Measurements from ENCODE around the gene IFNAR2.
"Not testable (repeated sequence)": the region's sequence is repeated elsewhere in the genome, so short reads cannot be mapped to it uniquely, and the experiment has no call there.

Gene IFNAR2

GRCh38 chr21:33234635-33235520, 5.1 kb downstream of the IFNAR2 start:
- H3K36me3 ChIP-seq (ENCODE audit: insufficient read depth, low read length) = no peaks in the 10 kb centered on the region
- H2AFZ ChIP-seq (ENCODE audit: low read length, unreplicated experiment) = no peak overlapping the region
- no peaks in the 10 kb centered on the region for H3K27me3 ChIP-seq (ENCODE audit: insufficient read depth, low read length)
- no peak overlapping the region for H3K27ac ChIP-seq (ENCODE audit: low read depth, low read length)
- H3K4me1 ChIP-seq (ENCODE audit: control insufficient read depth, insufficient read depth, low read length, unreplicated experiment) = peaks cover 23% of the 10 kb centered on the region
- H3K79me2 ChIP-seq (ENCODE audit: control insufficient read depth, insufficient read depth, low read length, unreplicated experiment) = peaks cover 30% of the 10 kb centered on the region
- no peak overlapping the region for H3K4me3 ChIP-seq (ENCODE audit: low read depth, low read length)

GRCh38 chr21:33236013-33236686, 6.4 kb downstream of the IFNAR2 start:
- Histone ChIP-seq H3K4me1 (ENCODE audit: control insufficient read depth, insufficient read depth, low read length, unreplicated experiment) (peaks cover 22% of the 10 kb centered on the region), H3K27ac (ENCODE audit: low read depth, low read length) (no peak overlapping the region), H3K4me3 (ENCODE audit: low read depth, low read length) (no peak overlapping the region), H3K36me3 (ENCODE audit: insufficient read depth, low read length) (no peaks in the 10 kb centered on the region), H2AFZ (ENCODE audit: low read length, unreplicated experiment) (no peak overlapping the region), H3K79me2 (ENCODE audit: control insufficient read depth, insufficient read depth, low read length, unreplicated experiment) (peaks cover 27% of the 10 kb centered on the region), H3K27me3 (ENCODE audit: insufficient read depth, low read length) (no peaks in the 10 kb centered on the region)

GRCh38 chr21:33236766-33237165, 7.0 kb downstream of the IFNAR2 start:
- no peak overlapping the region for H3K4me3 ChIP-seq (ENCODE audit: low read depth, low read length)
- H3K79me2 ChIP-seq (ENCODE audit: control insufficient read depth, insufficient read depth, low read length, unreplicated experiment) = peaks cover 22% of the 10 kb centered on the region
- no peaks in the 10 kb centered on the region for H3K27me3 ChIP-seq (ENCODE audit: insufficient read depth, low read length)
- no peak overlapping the region for H3K27ac ChIP-seq (ENCODE audit: low read depth, low read length)
- no peak overlapping the region for H2AFZ ChIP-seq (ENCODE audit: low read length, unreplicated experiment)
- peaks cover 16% of the 10 kb centered on the region for H3K4me1 ChIP-seq (ENCODE audit: control insufficient read depth, insufficient read depth, low read length, unreplicated experiment)
- H3K36me3 ChIP-seq (ENCODE audit: insufficient read depth, low read length) = no peaks in the 10 kb centered on the region

- no peaks in the 10 kb centered on the region for H3K27me3 ChIP-seq (ENCODE audit: insufficient read depth, low read length)
- H3K4me3 ChIP-seq (ENCODE audit: low read depth, low read length) = no peak overlapping the region
- H3K27ac ChIP-seq (ENCODE audit: low read depth, low read length) = no peak overlapping the region
- peaks cover 16% of the 10 kb centered on the region for H3K79me2 ChIP-seq (ENCODE audit: control insufficient read depth, insufficient read depth, low read length, unreplicated experiment)
- H2AFZ ChIP-seq (ENCODE audit: low read length, unreplicated experiment) = no peak overlapping the region
- no peaks in the 10 kb centered on the region; the same call in 1 of the 2 replicates for H3K36me3 ChIP-seq (ENCODE audit: insufficient read depth, low read length)
- peaks cover 10% of the 10 kb centered on the region for H3K4me1 ChIP-seq (ENCODE audit: control insufficient read depth, insufficient read depth, low read length, unreplicated experiment)
Observed at GRCh38 chr21:33237486-33237885, 7.7 kb downstream of the IFNAR2 start.

GRCh38 chr21:33238146-33238545, 8.4 kb downstream of the IFNAR2 start:
- H3K4me3 ChIP-seq (ENCODE audit: low read depth, low read length) = no peak overlapping the region
- H3K79me2 ChIP-seq (ENCODE audit: control insufficient read depth, insufficient read depth, low read length, unreplicated experiment) = peaks cover 16% of the 10 kb centered on the region
- H3K27ac ChIP-seq (ENCODE audit: low read depth, low read length) = no peak overlapping the region
- H3K36me3 ChIP-seq (ENCODE audit: insufficient read depth, low read length) = no peaks in the 10 kb centered on the region; the same call in 1 of the 2 replicates
- peaks cover 5% of the 10 kb centered on the region for H3K4me1 ChIP-seq (ENCODE audit: control insufficient read depth, insufficient read depth, low read length, unreplicated experiment)
- H3K27me3 ChIP-seq (ENCODE audit: insufficient read depth, low read length) = no peaks in the 10 kb centered on the region
- no peak overlapping the region for H2AFZ ChIP-seq (ENCODE audit: low read length, unreplicated experiment)

- Histone ChIP-seq H2AFZ (ENCODE audit: low read length, unreplicated experiment) (no peak overlapping the region), H3K4me1 (ENCODE audit: control insufficient read depth, insufficient read depth, low read length, unreplicated experiment) (no peaks in the 10 kb centered on the region), H3K27me3 (ENCODE audit: insufficient read depth, low read length) (no peaks in the 10 kb centered on the region), H3K4me3 (ENCODE audit: low read depth, low read length) (no peak overlapping the region), H3K27ac (ENCODE audit: low read depth, low read length) (no peak overlapping the region), H3K36me3 (ENCODE audit: insufficient read depth, low read length) (no peaks in the 10 kb centered on the region; the same call in 1 of the 2 replicates), H3K79me2 (ENCODE audit: control insufficient read depth, insufficient read depth, low read length, unreplicated experiment) (peaks cover 13% of the 10 kb centered on the region)
Observed at GRCh38 chr21:33238565-33239255, 9.0 kb downstream of the IFNAR2 start.

GRCh38 chr21:33239559-33240127, 9.9 kb downstream of the IFNAR2 start:
- H3K36me3 ChIP-seq (ENCODE audit: insufficient read depth, low read length); H3K27ac ChIP-seq (ENCODE audit: low read depth, low read length); H3K4me1 ChIP-seq (ENCODE audit: control insufficient read depth, insufficient read depth, low read length, unreplicated experiment); H3K4me3 ChIP-seq (ENCODE audit: low read depth, low read length); H2AFZ ChIP-seq (ENCODE audit: low read length, unreplicated experiment); H3K27me3 ChIP-seq (ENCODE audit: insufficient read depth, low read length): not testable (repeated sequence)
- H3K79me2 ChIP-seq (ENCODE audit: control insufficient read depth, insufficient read depth, low read length, unreplicated experiment) = peaks cover 11% of the 10 kb centered on the region

GRCh38 chr21:33240404-33240803, 10.7 kb downstream of the IFNAR2 start:
- no peaks in the 10 kb centered on the region for H3K27me3 ChIP-seq (ENCODE audit: insufficient read depth, low read length)
- no peak overlapping the region for H3K4me3 ChIP-seq (ENCODE audit: low read depth, low read length)
- H3K36me3 ChIP-seq (ENCODE audit: insufficient read depth, low read length) = peaks cover 8% of the 10 kb centered on the region; the same call in 1 of the 2 replicates
- H3K79me2 ChIP-seq (ENCODE audit: control insufficient read depth, insufficient read depth, low read length, unreplicated experiment) = peaks cover 9% of the 10 kb centered on the region
- no peak overlapping the region for H3K27ac ChIP-seq (ENCODE audit: low read depth, low read length)
- H3K4me1 ChIP-seq (ENCODE audit: control insufficient read depth, insufficient read depth, low read length, unreplicated experiment) = no peaks in the 10 kb centered on the region
- no peak overlapping the region for H2AFZ ChIP-seq (ENCODE audit: low read length, unreplicated experiment)

GRCh38 chr21:33241846-33242245, 12.1 kb downstream of the IFNAR2 start:
- Histone ChIP-seq H3K4me1 (ENCODE audit: control insufficient read depth, insufficient read depth, low read length, unreplicated experiment) (no peaks in the 10 kb centered on the region), H3K27me3 (ENCODE audit: insufficient read depth, low read length) (no peaks in the 10 kb centered on the region), H3K79me2 (ENCODE audit: control insufficient read depth, insufficient read depth, low read length, unreplicated experiment) (peaks cover 9% of the 10 kb centered on the region), H3K27ac (ENCODE audit: low read depth, low read length) (no peak overlapping the region), H3K36me3 (ENCODE audit: insufficient read depth, low read length) (peaks cover 15% of the 10 kb centered on the region; the same call in 1 of the 2 replicates), H3K4me3 (ENCODE audit: low read depth, low read length) (no peak overlapping the region), H2AFZ (ENCODE audit: low read length, unreplicated experiment) (no peak overlapping the region)

- not testable (repeated sequence) for H3K79me2 ChIP-seq (ENCODE audit: control insufficient read depth, insufficient read depth, low read length, unreplicated experiment); H3K4me1 ChIP-seq (ENCODE audit: control insufficient read depth, insufficient read depth, low read length, unreplicated experiment); H2AFZ ChIP-seq (ENCODE audit: low read length, unreplicated experiment); H3K27me3 ChIP-seq (ENCODE audit: insufficient read depth, low read length); H3K4me3 ChIP-seq (ENCODE audit: low read depth, low read length); H3K27ac ChIP-seq (ENCODE audit: low read depth, low read length)
- H3K36me3 ChIP-seq (ENCODE audit: insufficient read depth, low read length) = peaks cover 22% of the 10 kb centered on the region; the same call in 1 of the 2 replicates
Observed at GRCh38 chr21:33242846-33243245, 13.1 kb downstream of the IFNAR2 start.
